DND-41 (cell line): ENCODE data around the gene DNMBP.
"Not testable (repeated sequence)": the region's sequence is repeated elsewhere in the genome, so short reads cannot be mapped to it uniquely, and the experiment has no call there.

Experiments
- ATAC-seq: fragments of 200-7000 bp; cut with Tn5 transposase; 3 replicates; pipeline ENCODE4 v1.9.1; 2021; ENCODE audit warnings: low read depth; ENCODE audit not compliant: insufficient read depth
- DNase-seq: peaks from one replicate; pipeline ENCODE4 v3.0.0-alpha.2; 2020
- H2AFZ ChIP-seq: 2 replicates; pipeline ENCODE4 v1.6.0; 2012; ENCODE audit warnings: low read depth, low read length
- H3K27ac ChIP-seq: 2 replicates; pipeline ENCODE4 v1.5.1; 2012; ENCODE audit warnings: low read length, inconsistent platforms
- H3K27me3 ChIP-seq: fragments of 200-600 bp; sonication (generic); 2 replicates; pipeline ENCODE4 v1.6.0; 2012; ENCODE audit warnings: low read length, mild to moderate bottlenecking, inconsistent platforms; ENCODE audit not compliant: insufficient read depth, poor library complexity
- H3K36me3 ChIP-seq: 2 replicates; pipeline ENCODE4 v1.5.1; 2012; ENCODE audit warnings: low read length, inconsistent platforms; ENCODE audit not compliant: insufficient read depth
- H3K4me1 ChIP-seq: 2 replicates; pipeline ENCODE4 v1.5.1; 2012; ENCODE audit warnings: mild to moderate bottlenecking, low read length; ENCODE audit not compliant: insufficient read depth
- H3K4me2 ChIP-seq: 2 replicates; pipeline ENCODE4 v1.6.0; 2012; ENCODE audit warnings: mild to moderate bottlenecking, moderate library complexity, low read length, inconsistent platforms; ENCODE audit not compliant: insufficient read depth
- H3K4me3 ChIP-seq, 2 experiments: fragments of 200-600 bp in 1 of 2; shearing (Covaris generic) in 1 of 2; 2 replicates each; pipeline ENCODE4 v1.5.1; 2012 to 2016; ENCODE audit warnings: inconsistent platforms in 2 of 2, low read length in 2 of 2, mild to moderate bottlenecking in 2 of 2, low read depth in 1 of 2, moderate library complexity in 1 of 2
- H3K79me2 ChIP-seq: 2 replicates; pipeline ENCODE4 v1.6.0; 2012; ENCODE audit warnings: low read length, inconsistent platforms; ENCODE audit not compliant: insufficient read depth
- H3K9ac ChIP-seq: 2 replicates; pipeline ENCODE4 v1.6.0; 2012; ENCODE audit warnings: low read depth, mild to moderate bottlenecking, inconsistent platforms, low read length, moderate library complexity
- H3K9me3 ChIP-seq: 2 replicates; pipeline ENCODE4 v1.5.1; 2012; ENCODE audit warnings: low read length, moderate library complexity, mild to moderate bottlenecking, inconsistent platforms; ENCODE audit not compliant: insufficient read depth, severe bottlenecking
- H4K20me1 ChIP-seq: 2 replicates; pipeline ENCODE4 v1.6.0; 2012; ENCODE audit warnings: low read length; ENCODE audit not compliant: insufficient read depth
- EZH2 ChIP-seq: IDR thresholded peaks from 3 replicates; pipeline ENCODE4 v1.6.1; 2012; ENCODE audit warnings: borderline replicate concordance, low read depth, mild to moderate bottlenecking, moderate library complexity, low read length, inconsistent platforms; ENCODE audit not compliant: severe bottlenecking
- TF ChIP-seq, protein P1 (sequence below): IDR thresholded peaks from 2 replicates; pipeline ENCODE4 v1.5.1; 2012; ENCODE audit warnings: borderline replicate concordance, low read length, moderate library complexity, mild to moderate bottlenecking; ENCODE audit not compliant: poor library complexity, severe bottlenecking; ENCODE audit errors: extremely low read depth

The DNMBP gene

DNA sequence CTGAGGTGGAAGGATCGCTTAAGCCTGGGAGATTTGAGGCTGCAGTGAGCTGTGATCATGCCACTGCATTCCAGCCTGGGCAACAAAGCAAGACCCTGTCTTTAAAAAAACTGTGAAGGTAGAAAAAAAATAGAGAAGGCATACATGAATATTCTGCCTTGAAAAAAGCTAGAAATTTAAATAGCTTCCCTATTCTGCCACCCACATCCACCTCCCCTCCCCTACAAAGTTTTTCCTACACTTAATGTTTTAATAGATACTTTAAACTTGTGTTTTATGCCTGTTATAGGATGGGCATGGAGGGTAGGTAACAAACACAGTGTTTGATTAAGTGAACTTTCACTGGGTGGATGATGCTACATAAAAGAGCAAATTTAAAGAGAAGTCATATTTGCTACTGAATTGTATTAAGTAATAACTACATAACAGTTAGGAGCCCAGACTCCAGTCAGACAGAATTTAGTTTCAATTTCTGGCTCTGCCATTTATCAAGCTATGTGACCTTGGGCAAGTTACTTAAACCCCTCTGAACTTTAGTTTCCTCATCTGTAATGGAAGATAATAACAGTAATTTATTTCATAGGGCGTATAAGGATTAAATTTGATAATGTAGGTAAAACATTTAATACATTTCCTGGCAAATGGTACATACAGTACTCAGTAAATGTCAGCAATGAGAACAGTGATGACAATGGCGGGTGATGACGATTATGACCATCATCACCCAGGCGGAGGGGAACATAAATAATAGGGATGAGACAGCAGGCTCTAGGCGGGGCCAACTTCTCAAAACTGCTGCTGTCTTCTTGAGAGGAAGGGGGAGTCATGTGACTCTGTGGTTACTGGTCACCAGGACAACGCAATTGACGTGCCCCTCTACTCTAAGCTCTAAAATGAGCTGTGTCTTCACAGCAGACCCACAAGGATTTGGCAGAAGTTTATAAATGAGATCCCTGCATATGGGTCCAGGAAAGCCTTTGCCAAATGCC is 15.8 kb downstream of the DNMBP start:
- TF ChIP-seq, protein P1, sequence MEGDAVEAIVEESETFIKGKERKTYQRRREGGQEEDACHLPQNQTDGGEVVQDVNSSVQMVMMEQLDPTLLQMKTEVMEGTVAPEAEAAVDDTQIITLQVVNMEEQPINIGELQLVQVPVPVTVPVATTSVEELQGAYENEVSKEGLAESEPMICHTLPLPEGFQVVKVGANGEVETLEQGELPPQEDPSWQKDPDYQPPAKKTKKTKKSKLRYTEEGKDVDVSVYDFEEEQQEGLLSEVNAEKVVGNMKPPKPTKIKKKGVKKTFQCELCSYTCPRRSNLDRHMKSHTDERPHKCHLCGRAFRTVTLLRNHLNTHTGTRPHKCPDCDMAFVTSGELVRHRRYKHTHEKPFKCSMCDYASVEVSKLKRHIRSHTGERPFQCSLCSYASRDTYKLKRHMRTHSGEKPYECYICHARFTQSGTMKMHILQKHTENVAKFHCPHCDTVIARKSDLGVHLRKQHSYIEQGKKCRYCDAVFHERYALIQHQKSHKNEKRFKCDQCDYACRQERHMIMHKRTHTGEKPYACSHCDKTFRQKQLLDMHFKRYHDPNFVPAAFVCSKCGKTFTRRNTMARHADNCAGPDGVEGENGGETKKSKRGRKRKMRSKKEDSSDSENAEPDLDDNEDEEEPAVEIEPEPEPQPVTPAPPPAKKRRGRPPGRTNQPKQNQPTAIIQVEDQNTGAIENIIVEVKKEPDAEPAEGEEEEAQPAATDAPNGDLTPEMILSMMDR, result no peak
- TF ChIP-seq EZH2, result no peak
- Histone ChIP-seq H4K20me1 (no peaks in the 10 kb centered on the region), H3K79me2 (no peaks in the 10 kb centered on the region), H3K27me3 (no peaks in the 10 kb centered on the region), H3K9me3 (no peaks in the 10 kb centered on the region), H3K36me3 (no peaks in the 10 kb centered on the region), H3K4me1 (peaks cover 6% of the 10 kb centered on the region), H3K27ac (no peak overlapping the region), H3K4me2 (no peak overlapping the region), H2AFZ (no peak overlapping the region), H3K4me3 (no peak overlapping the region), H3K9ac (no peak overlapping the region)
- ATAC-seq (peak; percentile 77), DNase-seq (peak; percentile 29)

DNA sequence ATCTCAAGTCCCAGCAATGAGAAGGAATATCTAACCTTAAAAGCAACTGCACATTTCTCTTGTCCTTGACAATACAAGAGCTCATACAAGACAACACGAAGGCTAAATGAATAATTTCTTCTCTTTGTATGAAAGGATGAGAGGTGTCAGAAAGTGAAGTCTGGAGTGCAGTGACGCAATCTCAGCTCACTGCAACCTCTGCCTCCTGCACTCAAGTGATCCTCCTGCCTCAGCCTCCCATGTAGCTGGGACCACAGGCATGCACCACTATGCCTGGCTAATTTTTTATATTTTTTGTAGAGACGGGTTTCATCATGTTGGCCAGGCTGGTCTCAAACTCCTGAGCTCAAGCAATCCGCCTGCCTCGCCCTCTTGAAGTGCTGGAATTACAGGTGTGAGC is 24.1 kb downstream of the DNMBP start:
- H3K4me2 ChIP-seq, H3K4me3 ChIP-seq, H3K36me3 ChIP-seq, H3K9me3 ChIP-seq, H3K4me1 ChIP-seq, H3K27ac ChIP-seq, H3K9ac ChIP-seq, ATAC-seq, DNase-seq, H3K27me3 ChIP-seq, H2AFZ ChIP-seq, H4K20me1 ChIP-seq, H3K79me2 ChIP-seq: not testable (repeated sequence)

DNA sequence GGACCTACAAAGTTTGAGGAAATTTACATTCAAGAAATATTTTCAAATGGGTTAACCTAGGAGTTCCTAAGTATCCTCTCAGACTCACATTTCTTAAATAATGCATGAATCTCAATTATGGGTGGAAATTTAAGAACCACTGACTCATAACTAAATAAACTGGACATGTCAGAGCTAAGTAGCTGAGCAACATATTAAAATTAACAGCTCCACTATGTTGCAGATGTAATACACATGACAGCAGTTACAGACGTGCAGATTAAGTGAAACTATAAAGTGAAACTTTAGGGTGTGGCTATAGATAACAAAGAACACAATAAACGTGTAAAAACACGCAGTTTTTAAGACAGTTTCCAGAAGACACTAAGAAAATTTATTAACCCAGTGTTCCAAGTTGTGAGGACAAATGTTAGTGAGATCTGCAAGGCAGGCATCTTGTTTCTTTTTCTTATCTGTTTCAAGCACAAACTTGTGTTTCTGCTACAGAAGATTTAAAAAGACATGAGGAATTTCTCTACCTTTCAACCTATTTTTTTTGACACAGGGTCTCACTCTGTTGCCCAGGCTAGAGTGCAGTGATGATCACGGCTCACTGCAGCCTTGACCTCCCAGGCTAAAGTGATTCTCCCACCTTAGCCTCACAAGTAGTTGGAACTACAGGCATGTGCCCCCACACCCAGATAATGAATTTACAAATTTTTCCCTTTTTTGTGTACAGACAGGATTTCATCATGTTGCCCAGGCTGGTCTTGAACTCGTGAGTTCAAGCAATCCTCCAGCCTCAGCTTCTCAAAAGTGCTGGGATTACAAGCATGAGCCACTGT is 25.3 kb downstream of the DNMBP start:
- no peak overlapping the region for H3K27ac ChIP-seq
- no peaks in the 10 kb centered on the region for H3K79me2 ChIP-seq
- ATAC-seq, result no peak

More for the DNA sequence above, 25.3 kb downstream of the DNMBP start:
- Histone ChIP-seq H3K4me3 (no peak overlapping the region), H4K20me1 (peaks cover 4% of the 10 kb centered on the region), H2AFZ (no peak overlapping the region), H3K27me3 (no peaks in the 10 kb centered on the region), H3K4me1 (no peaks in the 10 kb centered on the region), H3K9ac (no peak overlapping the region), H3K9me3 (no peaks in the 10 kb centered on the region), H3K36me3 (no peaks in the 10 kb centered on the region), H3K4me2 (no peak overlapping the region)
- TF ChIP-seq, protein P1, result no peak
- no peak for TF ChIP-seq EZH2
- DNase-seq, result no peak
